ENCODE data around the gene CAMSAP2. TPM values are rescaled to one million over a fixed set of nuclear protein-coding genes. Genes with fewer than 3 reads are reported as not detected.

CAMSAP2 gene
- total RNA-seq, 2 donors from 2014 or later = 5.4 to 7.5 TPM

DNA sequence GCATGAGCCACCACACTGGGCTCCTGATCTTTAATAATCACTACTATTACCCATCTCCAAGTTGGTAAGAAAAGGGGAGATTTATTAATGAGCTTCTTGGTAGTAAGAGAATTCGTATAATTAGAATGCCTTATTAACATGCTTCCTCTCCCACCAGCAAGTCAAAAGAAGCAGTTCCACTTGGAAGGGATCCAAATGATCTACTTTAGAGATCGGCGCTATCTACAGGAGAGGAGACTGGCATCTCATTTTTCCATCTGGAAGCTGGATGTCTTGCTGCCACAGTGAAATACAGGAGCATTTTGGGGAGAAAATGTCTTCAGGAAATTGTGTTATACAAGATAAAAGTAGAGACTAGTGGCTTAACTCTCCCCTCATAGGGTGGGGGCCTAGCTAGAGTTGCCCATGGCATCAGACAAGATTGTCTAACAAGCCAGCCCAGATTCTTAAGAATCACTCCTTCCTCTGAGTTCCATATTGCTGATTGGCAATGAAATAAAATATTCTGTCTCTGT is 33.6 kb upstream of the CAMSAP2 start:
- no peaks in the 10 kb centered on the region for H3K9me3 ChIP-seq
- H3K4me1 ChIP-seq = no peaks in the 10 kb centered on the region
- H3K4me3 ChIP-seq = no peak overlapping the region
- H3K9ac ChIP-seq (ENCODE audit: low read depth in 2 of 2, low read length in 2 of 2) = no peak overlapping the region
- H3K27ac ChIP-seq = no peak overlapping the region
- H3K36me3 ChIP-seq = no peaks in the 10 kb centered on the region
- no peaks in the 10 kb centered on the region for H3K27me3 ChIP-seq
- no peak for DNase-seq
- TF ChIP-seq, protein P1, sequence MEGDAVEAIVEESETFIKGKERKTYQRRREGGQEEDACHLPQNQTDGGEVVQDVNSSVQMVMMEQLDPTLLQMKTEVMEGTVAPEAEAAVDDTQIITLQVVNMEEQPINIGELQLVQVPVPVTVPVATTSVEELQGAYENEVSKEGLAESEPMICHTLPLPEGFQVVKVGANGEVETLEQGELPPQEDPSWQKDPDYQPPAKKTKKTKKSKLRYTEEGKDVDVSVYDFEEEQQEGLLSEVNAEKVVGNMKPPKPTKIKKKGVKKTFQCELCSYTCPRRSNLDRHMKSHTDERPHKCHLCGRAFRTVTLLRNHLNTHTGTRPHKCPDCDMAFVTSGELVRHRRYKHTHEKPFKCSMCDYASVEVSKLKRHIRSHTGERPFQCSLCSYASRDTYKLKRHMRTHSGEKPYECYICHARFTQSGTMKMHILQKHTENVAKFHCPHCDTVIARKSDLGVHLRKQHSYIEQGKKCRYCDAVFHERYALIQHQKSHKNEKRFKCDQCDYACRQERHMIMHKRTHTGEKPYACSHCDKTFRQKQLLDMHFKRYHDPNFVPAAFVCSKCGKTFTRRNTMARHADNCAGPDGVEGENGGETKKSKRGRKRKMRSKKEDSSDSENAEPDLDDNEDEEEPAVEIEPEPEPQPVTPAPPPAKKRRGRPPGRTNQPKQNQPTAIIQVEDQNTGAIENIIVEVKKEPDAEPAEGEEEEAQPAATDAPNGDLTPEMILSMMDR (IDR thresholded peaks at IDR 0.05) = no peak
- intact Hi-C loops (cut with DNase I) = no loop called here

DNA sequence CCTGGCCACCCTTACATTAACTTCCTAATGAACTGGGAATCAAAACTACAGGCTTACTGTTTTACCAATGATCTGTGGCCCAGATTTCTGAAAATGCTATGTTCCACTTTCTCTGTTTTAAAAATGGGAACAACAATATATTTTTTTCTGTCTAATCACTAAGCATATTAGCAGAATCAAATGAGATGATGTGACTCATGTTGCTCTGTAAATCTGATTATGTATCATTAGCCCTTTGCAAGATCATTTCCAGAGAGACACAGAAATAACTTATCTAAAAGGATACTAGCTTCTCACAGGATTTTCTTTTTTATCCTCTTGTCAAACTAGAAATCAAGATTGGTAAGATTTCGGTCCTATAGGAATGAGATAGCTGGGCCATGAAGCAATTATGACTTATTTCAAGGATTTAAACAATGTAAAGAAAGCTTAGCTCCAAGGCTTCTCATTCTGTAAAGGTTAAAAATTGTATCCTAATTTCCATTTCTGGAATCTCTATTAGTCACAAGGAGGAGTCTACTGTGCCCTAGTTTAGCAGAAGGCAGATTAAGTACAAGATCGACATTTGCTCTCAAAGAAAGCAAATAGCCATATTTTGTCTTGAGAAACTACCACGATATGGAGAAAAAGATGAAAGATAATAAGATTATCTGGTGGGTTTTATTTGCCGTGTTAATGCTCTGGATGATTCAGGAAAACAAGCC is 32.4 kb upstream of the CAMSAP2 start:
- TF ChIP-seq, protein P1 (IDR thresholded peaks at IDR 0.05) = no peak
- H3K27me3 ChIP-seq = no peaks in the 10 kb centered on the region
- DNase-seq = no peak
- no peaks in the 10 kb centered on the region for H3K4me1 ChIP-seq
- H3K27ac ChIP-seq = no peak overlapping the region
- H3K9me3 ChIP-seq = no peaks in the 10 kb centered on the region
- no peak overlapping the region for H3K4me3 ChIP-seq
- H3K36me3 ChIP-seq = no peaks in the 10 kb centered on the region
- intact Hi-C loops (cut with DNase I) = no loop called here
- no peak overlapping the region for H3K9ac ChIP-seq (ENCODE audit: low read depth in 2 of 2, low read length in 2 of 2)

DNA sequence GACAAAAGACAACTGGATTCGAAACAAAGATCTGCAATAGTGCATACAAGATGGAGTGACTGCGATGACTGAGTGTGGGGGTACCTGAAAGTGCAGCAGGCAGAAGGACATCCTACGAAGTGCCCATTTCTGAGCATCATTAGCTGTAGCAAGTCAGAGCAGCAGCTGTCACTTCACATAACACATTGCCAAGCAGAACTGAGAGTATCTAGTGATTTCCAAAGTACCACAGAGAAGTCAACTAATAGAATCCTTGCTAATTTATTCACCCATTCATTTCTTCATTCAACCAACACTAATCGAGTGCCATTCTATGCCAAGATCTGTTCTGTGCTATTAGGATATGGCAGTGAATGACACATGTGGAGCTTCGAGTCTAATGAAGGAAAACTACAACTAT is 31.6 kb upstream of the CAMSAP2 start:
- Histone ChIP-seq H3K27ac (no peak overlapping the region), H3K4me3 (no peak overlapping the region), H3K9me3 (no peaks in the 10 kb centered on the region), H3K27me3 (no peaks in the 10 kb centered on the region), H3K4me1 (no peaks in the 10 kb centered on the region), H3K36me3 (no peaks in the 10 kb centered on the region), H3K9ac (ENCODE audit: low read depth in 2 of 2, low read length in 2 of 2) (no peak overlapping the region)
- TF ChIP-seq, protein P1 (IDR thresholded peaks at IDR 0.05) = no peak
- DNase-seq = no peak
- intact Hi-C loops (cut with DNase I) = no loop called here

DNA sequence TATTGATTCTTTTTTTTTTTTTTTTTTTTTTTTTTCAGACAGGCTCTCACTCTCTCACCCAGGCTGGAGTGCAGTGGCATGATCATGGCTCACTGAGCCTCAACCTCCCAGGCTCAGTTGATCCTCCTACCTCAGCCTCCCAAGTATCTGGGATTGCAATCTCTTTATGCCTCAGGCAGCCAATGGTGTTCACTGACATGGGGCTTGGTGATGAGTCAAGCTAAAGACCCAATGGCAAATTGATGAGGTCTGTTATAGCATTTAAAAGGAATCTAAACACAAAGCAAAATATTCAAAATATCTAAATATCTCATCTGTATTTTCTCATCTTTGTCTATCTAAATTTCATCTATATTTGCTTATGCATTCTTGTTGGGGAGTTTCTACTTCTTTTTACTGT is 30.5 kb upstream of the CAMSAP2 start:
- Histone ChIP-seq H3K4me3 (no peak overlapping the region), H3K36me3 (no peaks in the 10 kb centered on the region), H3K4me1 (no peaks in the 10 kb centered on the region), H3K27me3 (no peaks in the 10 kb centered on the region), H3K9ac (ENCODE audit: low read depth in 2 of 2, low read length in 2 of 2) (no peak overlapping the region), H3K9me3 (no peaks in the 10 kb centered on the region), H3K27ac (no peak overlapping the region)
- intact Hi-C loops (cut with DNase I) = no loop called here
- no peak for DNase-seq
- TF ChIP-seq, protein P1 (IDR thresholded peaks at IDR 0.05) = no peak

DNA sequence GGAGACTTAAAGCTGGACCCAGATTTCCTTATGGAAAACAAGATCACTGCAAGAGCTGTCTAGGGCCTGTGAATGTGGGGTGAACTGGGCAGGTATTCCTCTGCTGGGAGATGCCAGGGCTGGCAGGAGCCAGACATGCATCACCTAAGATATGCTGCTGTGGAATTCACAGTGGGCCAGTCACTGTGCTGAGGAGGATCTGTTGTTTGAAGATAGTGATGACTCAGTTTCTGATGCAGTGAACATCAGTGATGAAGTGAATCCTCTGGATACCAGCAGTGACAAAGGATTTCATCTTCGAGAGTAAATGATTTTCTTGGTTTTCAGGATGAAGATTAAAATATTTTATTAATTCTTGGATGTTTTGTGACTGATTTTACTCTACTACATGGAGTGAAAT is 29.9 kb upstream of the CAMSAP2 start:
- Histone ChIP-seq H3K27me3 (no peaks in the 10 kb centered on the region), H3K27ac (no peak overlapping the region), H3K9ac (ENCODE audit: low read depth in 2 of 2, low read length in 2 of 2) (no peak overlapping the region), H3K4me1 (no peaks in the 10 kb centered on the region), H3K4me3 (no peak overlapping the region), H3K9me3 (no peaks in the 10 kb centered on the region), H3K36me3 (no peaks in the 10 kb centered on the region)
- no peak for DNase-seq
- intact Hi-C loops (cut with DNase I) = no loop called here
- TF ChIP-seq, protein P1 (IDR thresholded peaks at IDR 0.05) = no peak
